Ovary (tissue), 3 donors: ENCODE data around the gene MCUR1.

Experiments
- EP300 ChIP-seq: sonication (generic); formaldehyde crosslinking; IDR thresholded peaks from one replicate; pipeline ENCODE4 v1.6.1; 2017; ENCODE audit warnings: antibody characterized with exemption
- POLR2A ChIP-seq: fragments of 450-650 bp; IDR thresholded peaks from one replicate; pipeline ENCODE4 v1.6.1; 2017; ENCODE audit warnings: antibody characterized with exemption, mild to moderate bottlenecking, moderate library complexity
- TF ChIP-seq, protein P1 (sequence below), 3 donors: fragments of 450-650 bp in 2 of 3; fragments of 200-600 bp in 1 of 3; IDR thresholded peaks; one replicate each; pipeline versions ENCODE4 v1.5.1 to v1.8.0; 2016 to 2022; ENCODE audit warnings: antibody characterized with exemption in 3 of 3, mild to moderate bottlenecking in 1 of 3
- donor health status: DM: no; HTN: no; CAD: no.

DNA sequence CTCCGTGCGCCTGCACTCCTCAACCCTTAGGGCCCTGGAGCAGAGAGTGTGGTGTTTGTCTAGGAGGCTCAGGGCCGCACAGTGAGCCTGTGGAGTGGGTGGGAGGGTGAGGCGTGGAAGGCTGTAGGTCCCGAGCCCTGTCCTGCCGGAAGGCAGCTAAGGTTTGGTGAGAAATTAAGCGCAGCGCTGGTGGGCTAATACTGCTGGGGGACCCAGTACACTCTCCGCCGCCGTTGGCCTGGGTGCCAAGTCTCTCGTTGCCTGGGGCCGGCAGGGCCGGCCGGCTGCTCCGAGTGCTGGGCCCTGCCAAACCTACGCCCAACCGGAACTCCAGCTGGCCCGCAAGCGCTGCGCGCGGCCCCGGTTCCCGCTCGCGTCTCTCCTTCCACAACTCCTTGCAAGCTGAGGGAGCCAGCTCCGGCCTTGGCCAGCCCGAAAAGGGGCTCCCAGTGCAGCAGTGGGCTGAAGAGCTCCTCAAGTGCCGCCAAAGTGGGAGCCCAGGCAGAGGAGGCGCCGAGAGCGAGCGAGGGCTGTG lies 40.4 kb upstream of the MCUR1 start:
- TF ChIP-seq, protein P1, sequence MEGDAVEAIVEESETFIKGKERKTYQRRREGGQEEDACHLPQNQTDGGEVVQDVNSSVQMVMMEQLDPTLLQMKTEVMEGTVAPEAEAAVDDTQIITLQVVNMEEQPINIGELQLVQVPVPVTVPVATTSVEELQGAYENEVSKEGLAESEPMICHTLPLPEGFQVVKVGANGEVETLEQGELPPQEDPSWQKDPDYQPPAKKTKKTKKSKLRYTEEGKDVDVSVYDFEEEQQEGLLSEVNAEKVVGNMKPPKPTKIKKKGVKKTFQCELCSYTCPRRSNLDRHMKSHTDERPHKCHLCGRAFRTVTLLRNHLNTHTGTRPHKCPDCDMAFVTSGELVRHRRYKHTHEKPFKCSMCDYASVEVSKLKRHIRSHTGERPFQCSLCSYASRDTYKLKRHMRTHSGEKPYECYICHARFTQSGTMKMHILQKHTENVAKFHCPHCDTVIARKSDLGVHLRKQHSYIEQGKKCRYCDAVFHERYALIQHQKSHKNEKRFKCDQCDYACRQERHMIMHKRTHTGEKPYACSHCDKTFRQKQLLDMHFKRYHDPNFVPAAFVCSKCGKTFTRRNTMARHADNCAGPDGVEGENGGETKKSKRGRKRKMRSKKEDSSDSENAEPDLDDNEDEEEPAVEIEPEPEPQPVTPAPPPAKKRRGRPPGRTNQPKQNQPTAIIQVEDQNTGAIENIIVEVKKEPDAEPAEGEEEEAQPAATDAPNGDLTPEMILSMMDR (IDR thresholded peaks at IDR 0.05), result no peak
- TF ChIP-seq POLR2A, result no peak
- TF ChIP-seq EP300, result no peak
